Esophagus muscularis mucosa (tissue), 4 donors: ENCODE data around the gene CREM. TPM values are rescaled to one million over a fixed set of nuclear protein-coding genes. Genes with fewer than 3 reads are reported as not detected.

Source experiments
- DNase-seq: peaks from one replicate; pipeline ENCODE4 v3.0.0-alpha.2; 2017; ENCODE audit errors: extremely low spot score
- H3K27ac ChIP-seq, 4 donors: fragments of 200-600 bp; sonication (generic); replicated peaks in 1 of 4; 1 replicate in 3 of 4; 2 replicates in 1 of 4; pipeline ENCODE4 v1.5.1; 2016 to 2019; ENCODE audit warnings: mild to moderate bottlenecking in 1 of 4
- H3K27me3 ChIP-seq, 4 donors: fragments of 200-600 bp; sonication (generic); one replicate each; pipeline versions ENCODE4 v1.5.1 to v1.6.0; 2016 to 2019
- H3K36me3 ChIP-seq, 4 donors: fragments of 200-600 bp; sonication (generic); one replicate each; pipeline ENCODE4 v1.5.1; 2016 to 2019
- H3K4me1 ChIP-seq, 4 donors: fragments of 200-600 bp; sonication (generic); one replicate each; pipeline ENCODE4 v1.5.1; 2016 to 2019
- H3K4me3 ChIP-seq, 4 donors: fragments of 200-600 bp; sonication (generic); 1 replicate in 2 of 4; 2 replicates in 2 of 4; pipeline ENCODE4 v1.5.1; 2016 to 2019; ENCODE audit warnings: mild to moderate bottlenecking in 4 of 4, moderate library complexity in 1 of 4
- H3K9me3 ChIP-seq, 4 donors: fragments of 200-600 bp; sonication (generic); 1 replicate in 3 of 4; 2 replicates in 1 of 4; pipeline ENCODE4 v1.5.1; 2016 to 2019
- EP300 ChIP-seq: sonication (generic); formaldehyde crosslinking; IDR thresholded peaks from one replicate; pipeline ENCODE4 v1.6.1; 2017; ENCODE audit warnings: antibody characterized with exemption
- POLR2A ChIP-seq: fragments of 450-650 bp; IDR thresholded peaks from one replicate; pipeline ENCODE4 v1.6.1; 2017; ENCODE audit warnings: antibody characterized with exemption, moderate library complexity, mild to moderate bottlenecking, low read depth
- POLR2AphosphoS5 ChIP-seq, 2 donors: sonication (generic); formaldehyde crosslinking; IDR thresholded peaks; one replicate each; pipeline ENCODE4 v1.6.1; 2017; ENCODE audit warnings: antibody characterized with exemption in 2 of 2
- WGBS: methylation state at CpG from one replicate; pipeline ENCODE4 v1.1.5; 2018; 5-methylcytosine and 5-hydroxymethylcytosine counted together
- intact Hi-C: fragments of 100-400 bp; cut with DNase I; formaldehyde crosslinking; loops from one replicate; pipeline ENCODE4 v1.15.1; 2023
- total RNA-seq, 4 donors: library from RNA; depleted of rRNA; stranded (reverse); fragments of >200 nt; gene quantifications; one replicate each; pipeline versions ENCODE4 v1.1.0 to v1.2.1, GENCODE V29; 2016
- TF ChIP-seq, protein P1 (sequence below), 3 experiments: fragments of 200-600 bp in 2 of 3; fragments of 450-650 bp in 1 of 3; sonication (generic) in 2 of 3; IDR thresholded peaks; one replicate each; pipeline ENCODE4 v1.5.1; 2017 to 2019; ENCODE audit warnings: antibody characterized with exemption in 3 of 3, mild to moderate bottlenecking in 2 of 3, moderate library complexity in 1 of 3

Gene CREM
- total RNA-seq, 4 donors from 2014 or later: 25.7 to 65.9 (median 29.5) TPM

DNA sequence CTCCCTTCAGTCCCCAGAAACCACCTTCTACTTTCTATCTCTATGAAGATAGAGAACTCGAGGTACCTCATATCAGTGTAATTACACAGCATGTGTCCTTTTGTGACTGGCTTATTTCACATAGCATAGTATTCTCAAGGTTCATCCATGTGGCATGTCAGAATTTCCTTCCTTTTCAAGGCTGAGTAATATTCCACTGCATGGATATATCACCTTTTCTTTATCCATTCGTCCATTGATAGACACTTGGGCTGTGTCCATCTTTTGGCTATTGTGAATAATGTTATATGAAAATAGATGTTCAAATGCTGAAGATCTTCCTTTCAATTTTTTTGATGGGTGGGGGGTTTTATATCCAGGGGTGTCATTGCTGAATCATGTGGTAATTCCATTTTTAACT lies 117.9 kb downstream of the CREM start:
- H3K27me3 ChIP-seq: no peaks in the 10 kb centered on the region
- H3K36me3 ChIP-seq: no peaks in the 10 kb centered on the region
- H3K9me3 ChIP-seq: no peaks in the 10 kb centered on the region
- intact Hi-C loops: loop anchor here (10.0 kb wide), 1 partner anchor 350 kb away; no protein-coding TSS in a partner anchor
- 83% methylated on average over 2 of the region's 2 CpGs for WGBS
- no peak for TF ChIP-seq POLR2AphosphoS5 (IDR thresholded peaks at IDR 0.05)
- TF ChIP-seq, protein P1, sequence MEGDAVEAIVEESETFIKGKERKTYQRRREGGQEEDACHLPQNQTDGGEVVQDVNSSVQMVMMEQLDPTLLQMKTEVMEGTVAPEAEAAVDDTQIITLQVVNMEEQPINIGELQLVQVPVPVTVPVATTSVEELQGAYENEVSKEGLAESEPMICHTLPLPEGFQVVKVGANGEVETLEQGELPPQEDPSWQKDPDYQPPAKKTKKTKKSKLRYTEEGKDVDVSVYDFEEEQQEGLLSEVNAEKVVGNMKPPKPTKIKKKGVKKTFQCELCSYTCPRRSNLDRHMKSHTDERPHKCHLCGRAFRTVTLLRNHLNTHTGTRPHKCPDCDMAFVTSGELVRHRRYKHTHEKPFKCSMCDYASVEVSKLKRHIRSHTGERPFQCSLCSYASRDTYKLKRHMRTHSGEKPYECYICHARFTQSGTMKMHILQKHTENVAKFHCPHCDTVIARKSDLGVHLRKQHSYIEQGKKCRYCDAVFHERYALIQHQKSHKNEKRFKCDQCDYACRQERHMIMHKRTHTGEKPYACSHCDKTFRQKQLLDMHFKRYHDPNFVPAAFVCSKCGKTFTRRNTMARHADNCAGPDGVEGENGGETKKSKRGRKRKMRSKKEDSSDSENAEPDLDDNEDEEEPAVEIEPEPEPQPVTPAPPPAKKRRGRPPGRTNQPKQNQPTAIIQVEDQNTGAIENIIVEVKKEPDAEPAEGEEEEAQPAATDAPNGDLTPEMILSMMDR (IDR thresholded peaks at IDR 0.05): no peak
- TF ChIP-seq EP300: no peak
- no peak for TF ChIP-seq POLR2A
- DNase-seq: no peak
- no peak overlapping the region for H3K4me3 ChIP-seq
- H3K27ac ChIP-seq: no peak overlapping the region
- H3K4me1 ChIP-seq: no peaks in the 10 kb centered on the region

GRCh38 chr10:35246770-35247343 lies 120.2 kb downstream of the CREM start:
- TF ChIP-seq POLR2AphosphoS5 (IDR thresholded peaks at IDR 0.05): no peak
- TF ChIP-seq, protein P1 (IDR thresholded peaks at IDR 0.05): no peak
- TF ChIP-seq EP300: no peak
- TF ChIP-seq POLR2A: no peak
- intact Hi-C loops: loop anchor here (10.0 kb wide), 1 partner anchor 348 kb away; no protein-coding TSS in a partner anchor
- H3K4me1 ChIP-seq: no peaks in the 10 kb centered on the region
- no peaks in the 10 kb centered on the region for H3K9me3 ChIP-seq
- no peak for DNase-seq
- H3K36me3 ChIP-seq: no peaks in the 10 kb centered on the region
- H3K27ac ChIP-seq: no peak overlapping the region
- WGBS: 97% methylated on average over 8 of the region's 8 CpGs
- H3K4me3 ChIP-seq: no peak overlapping the region
- no peaks in the 10 kb centered on the region for H3K27me3 ChIP-seq

DNA sequence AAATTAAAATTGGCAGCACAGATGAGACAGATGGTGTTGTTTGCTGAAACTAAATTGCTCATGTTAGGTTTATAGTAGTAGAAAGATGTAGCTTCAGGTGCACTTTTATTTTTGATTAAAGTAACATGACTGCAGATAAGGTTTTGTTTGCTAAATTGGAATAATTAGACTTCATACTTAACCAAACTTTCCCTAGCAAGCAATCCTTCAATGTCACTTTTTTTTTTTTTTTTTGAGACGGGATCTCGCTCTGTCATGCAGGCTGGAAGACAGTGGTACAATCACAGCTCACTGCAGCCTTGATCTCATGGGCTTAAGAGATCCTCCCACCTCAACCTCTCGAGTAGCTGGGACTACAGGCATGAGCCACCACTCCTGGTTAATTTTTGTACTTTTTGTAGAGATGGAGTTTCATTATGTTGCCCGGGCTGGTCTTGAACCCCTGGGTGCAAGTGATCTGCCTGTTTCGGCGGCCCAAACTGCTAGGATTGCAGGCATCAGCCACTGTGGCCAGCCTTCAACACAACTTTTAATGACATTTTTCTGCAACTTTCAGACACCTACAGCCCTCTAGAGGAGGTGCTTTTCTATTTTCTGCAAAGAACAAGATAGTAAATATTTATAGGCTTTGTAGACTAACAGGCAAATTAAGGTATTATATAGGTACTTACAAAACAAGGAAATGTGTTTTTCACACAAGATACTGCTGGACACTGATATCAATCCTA lies 124.9 kb downstream of the CREM start:
- intact Hi-C loops: no loop called here
- no peak overlapping the region for H3K4me3 ChIP-seq
- TF ChIP-seq EP300 (no peak), POLR2A (no peak), POLR2AphosphoS5 (IDR thresholded peaks at IDR 0.05) (no peak)
- TF ChIP-seq, protein P1 (IDR thresholded peaks at IDR 0.05): no peak
- WGBS: 69% methylated on average over 6 of the region's 6 CpGs
- DNase-seq: no peak
- no peaks in the 10 kb centered on the region for H3K27me3 ChIP-seq
- no peaks in the 10 kb centered on the region for H3K9me3 ChIP-seq
- H3K27ac ChIP-seq: no peak overlapping the region
- no peaks in the 10 kb centered on the region for H3K4me1 ChIP-seq
- H3K36me3 ChIP-seq: no peaks in the 10 kb centered on the region

DNA sequence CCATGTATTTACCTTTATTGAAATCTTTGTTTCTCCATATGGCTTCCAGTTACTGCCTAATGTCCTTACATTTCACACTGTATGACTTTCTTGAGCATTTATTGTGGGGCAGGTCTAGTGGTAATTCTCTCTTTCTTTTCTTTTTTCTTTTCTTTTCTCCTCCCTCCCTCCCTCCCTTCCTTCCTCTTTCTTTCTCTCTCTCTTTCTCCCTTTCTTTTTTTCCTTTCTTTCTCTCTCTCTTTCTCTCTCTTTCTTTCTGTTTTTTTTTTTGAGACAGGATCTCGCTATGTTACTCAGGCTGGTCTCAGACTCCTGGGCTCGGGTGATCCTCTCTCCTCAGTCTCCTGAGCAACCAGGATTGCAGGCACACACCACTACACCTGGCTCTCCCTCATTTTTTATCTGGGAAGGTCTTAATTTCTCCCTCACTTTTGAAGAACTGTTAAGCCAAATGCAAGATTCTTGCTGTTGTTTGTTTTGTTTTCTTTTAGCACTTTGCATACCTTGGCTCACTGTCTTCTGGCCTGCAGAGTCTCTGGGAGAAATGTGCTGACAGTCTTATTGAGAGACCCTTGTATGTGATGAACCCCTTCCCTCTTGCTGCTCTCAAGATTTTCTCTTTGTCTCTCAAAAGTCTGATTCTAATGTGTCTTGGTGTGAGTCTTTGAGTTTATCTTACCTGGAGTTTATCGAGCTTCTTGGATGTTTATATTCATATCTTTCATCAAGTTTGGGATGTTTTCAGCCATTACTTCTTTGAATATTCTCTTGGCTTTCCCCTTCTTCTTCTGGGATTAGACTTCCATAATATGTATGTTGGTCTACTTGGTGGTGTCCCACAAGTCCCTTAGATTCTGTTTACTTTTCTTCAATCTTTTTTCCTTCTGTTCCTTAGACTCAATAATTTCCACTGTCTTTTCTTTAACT lies 130.7 kb downstream of the CREM start:
- no peaks in the 10 kb centered on the region for H3K4me1 ChIP-seq
- no peaks in the 10 kb centered on the region for H3K27me3 ChIP-seq
- peaks cover 0 to 14% (median 13%) of the 10 kb centered on the region in 4 donors for H3K9me3 ChIP-seq
- TF ChIP-seq EP300: no peak
- TF ChIP-seq, protein P1 (IDR thresholded peaks at IDR 0.05): no peak
- TF ChIP-seq POLR2AphosphoS5 (IDR thresholded peaks at IDR 0.05): no peak
- no peak for TF ChIP-seq POLR2A
- no peak overlapping the region for H3K4me3 ChIP-seq
- H3K27ac ChIP-seq: no peak overlapping the region
- no peak for DNase-seq
- intact Hi-C loops: no loop called here
- no peaks in the 10 kb centered on the region for H3K36me3 ChIP-seq
- WGBS: 92% methylated on average over 3 of the region's 3 CpGs
